PC-3 (cell line): ENCODE data around the gene KPNA4.

Experiments
- CTCF ChIP-seq: fragments of 300-600 bp; sonication (generic); conservative IDR thresholded peaks from 2 replicates; pipeline ENCODE4 v1.5.1; 2017; ENCODE audit warnings: antibody characterized with exemption, low read depth, mild to moderate bottlenecking, low read length
- EZH2 ChIP-seq: fragments of 300-600 bp; sonication (generic); IDR thresholded peaks from one replicate; pipeline ENCODE4 v1.6.1; 2017; ENCODE audit warnings: antibody characterized with exemption, mild to moderate bottlenecking, low read length; ENCODE audit not compliant: unreplicated experiment

GRCh38 chr3:160577556-160578195 is 12.3 kb upstream of the KPNA4 start:
- TF ChIP-seq CTCF: peak; percentile 90
- TF ChIP-seq EZH2: no peak
